ENCODE results near the gene CPXM2.

Gene CPXM2

DNA sequence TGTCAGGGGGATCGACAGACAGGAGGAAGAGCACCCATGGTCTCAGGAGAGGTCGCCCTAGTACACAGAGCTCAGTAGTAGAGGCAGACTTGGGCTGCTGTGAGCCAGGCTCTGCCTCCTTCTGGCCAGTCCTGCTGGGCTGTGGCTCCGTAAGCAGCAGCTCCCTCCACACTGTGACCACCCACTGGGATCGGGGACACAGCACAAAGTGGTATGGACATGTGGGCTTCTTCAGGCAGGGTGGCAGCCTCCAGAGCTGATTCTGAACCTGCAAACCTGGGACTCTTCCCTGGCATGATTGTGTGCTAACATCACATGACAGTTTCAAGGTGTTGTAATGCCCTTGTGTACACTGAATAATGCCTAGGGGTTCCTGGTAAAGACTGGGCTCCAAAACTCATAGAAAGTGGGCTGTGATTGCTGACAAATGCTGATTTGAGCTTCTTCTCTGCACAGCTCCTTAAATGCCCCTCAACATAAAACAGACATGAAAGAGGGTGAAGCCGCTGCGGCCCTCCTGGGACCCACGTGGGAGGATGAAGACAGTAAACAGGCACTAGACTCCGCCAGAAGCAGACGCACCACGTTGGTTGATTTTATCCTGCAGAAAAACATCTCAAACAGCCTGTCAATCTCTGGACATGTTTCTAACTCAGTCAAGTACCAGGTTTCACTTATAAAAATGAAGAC is 148.7 kb downstream of the CPXM2 start:
- TF ChIP-seq CEBPB (IDR thresholded peaks at IDR 0.05) = no peak
- no peak for TF ChIP-seq EP300 (IDR thresholded peaks at IDR 0.05; ENCODE audit: borderline replicate concordance)
- no peak for TF ChIP-seq USF1 (IDR thresholded peaks at IDR 0.05)
- TF ChIP-seq ZBTB7A (IDR thresholded peaks at IDR 0.05; ENCODE audit: low read depth) = no peak
- no peak for TF ChIP-seq RAD21 (IDR thresholded peaks at IDR 0.05; ENCODE audit: low read depth)
- no peak for TF ChIP-seq CREB1 (IDR thresholded peaks at IDR 0.05; ENCODE audit: low read depth)
- TF ChIP-seq, protein P1, sequence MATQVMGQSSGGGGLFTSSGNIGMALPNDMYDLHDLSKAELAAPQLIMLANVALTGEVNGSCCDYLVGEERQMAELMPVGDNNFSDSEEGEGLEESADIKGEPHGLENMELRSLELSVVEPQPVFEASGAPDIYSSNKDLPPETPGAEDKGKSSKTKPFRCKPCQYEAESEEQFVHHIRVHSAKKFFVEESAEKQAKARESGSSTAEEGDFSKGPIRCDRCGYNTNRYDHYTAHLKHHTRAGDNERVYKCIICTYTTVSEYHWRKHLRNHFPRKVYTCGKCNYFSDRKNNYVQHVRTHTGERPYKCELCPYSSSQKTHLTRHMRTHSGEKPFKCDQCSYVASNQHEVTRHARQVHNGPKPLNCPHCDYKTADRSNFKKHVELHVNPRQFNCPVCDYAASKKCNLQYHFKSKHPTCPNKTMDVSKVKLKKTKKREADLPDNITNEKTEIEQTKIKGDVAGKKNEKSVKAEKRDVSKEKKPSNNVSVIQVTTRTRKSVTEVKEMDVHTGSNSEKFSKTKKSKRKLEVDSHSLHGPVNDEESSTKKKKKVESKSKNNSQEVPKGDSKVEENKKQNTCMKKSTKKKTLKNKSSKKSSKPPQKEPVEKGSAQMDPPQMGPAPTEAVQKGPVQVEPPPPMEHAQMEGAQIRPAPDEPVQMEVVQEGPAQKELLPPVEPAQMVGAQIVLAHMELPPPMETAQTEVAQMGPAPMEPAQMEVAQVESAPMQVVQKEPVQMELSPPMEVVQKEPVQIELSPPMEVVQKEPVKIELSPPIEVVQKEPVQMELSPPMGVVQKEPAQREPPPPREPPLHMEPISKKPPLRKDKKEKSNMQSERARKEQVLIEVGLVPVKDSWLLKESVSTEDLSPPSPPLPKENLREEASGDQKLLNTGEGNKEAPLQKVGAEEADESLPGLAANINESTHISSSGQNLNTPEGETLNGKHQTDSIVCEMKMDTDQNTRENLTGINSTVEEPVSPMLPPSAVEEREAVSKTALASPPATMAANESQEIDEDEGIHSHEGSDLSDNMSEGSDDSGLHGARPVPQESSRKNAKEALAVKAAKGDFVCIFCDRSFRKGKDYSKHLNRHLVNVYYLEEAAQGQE (IDR thresholded peaks at IDR 0.05; ENCODE audit: low read depth) = no peak
- TF ChIP-seq TCF12 (IDR thresholded peaks at IDR 0.05; ENCODE audit: low read depth) = no peak
- TF ChIP-seq NFIC (IDR thresholded peaks at IDR 0.05) = no peak

DNA sequence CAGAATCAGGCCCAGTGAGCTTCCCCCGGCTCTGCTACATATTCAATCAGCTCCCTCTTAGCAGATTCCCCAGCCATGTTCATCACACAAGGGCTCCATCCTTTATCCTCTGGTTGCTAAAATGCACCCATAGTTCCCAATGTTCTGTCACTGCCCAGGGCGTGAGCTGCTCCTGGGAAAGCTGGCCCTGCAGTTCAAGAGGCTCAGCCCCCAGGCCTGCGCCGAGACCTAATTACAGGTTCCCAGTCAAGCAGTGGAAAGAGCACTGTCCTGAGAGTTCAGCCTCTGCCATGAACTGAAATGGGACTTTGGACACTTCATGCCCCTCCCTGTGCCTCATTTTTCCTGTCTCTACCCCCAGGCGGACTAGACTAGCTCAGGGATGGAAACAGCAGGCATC is 149.9 kb downstream of the CPXM2 start:
- TF ChIP-seq NFIC (IDR thresholded peaks at IDR 0.05) = no peak
- no peak for TF ChIP-seq RAD21 (IDR thresholded peaks at IDR 0.05; ENCODE audit: low read depth)
- no peak for TF ChIP-seq EP300 (IDR thresholded peaks at IDR 0.05; ENCODE audit: borderline replicate concordance)
- no peak for TF ChIP-seq TAF1 (IDR thresholded peaks at IDR 0.05; ENCODE audit: low read depth)
- no peak for TF ChIP-seq FOXM1 (IDR thresholded peaks at IDR 0.05; ENCODE audit: borderline replicate concordance, low read depth)
- TF ChIP-seq TCF12 (IDR thresholded peaks at IDR 0.05; ENCODE audit: low read depth) = no peak
- TF ChIP-seq CREB1 (IDR thresholded peaks at IDR 0.05; ENCODE audit: low read depth) = no peak
- TF ChIP-seq YY1 (IDR thresholded peaks at IDR 0.05; ENCODE audit: low read depth) = no peak
- TF ChIP-seq, protein P1 (IDR thresholded peaks at IDR 0.05; ENCODE audit: low read depth) = no peak
- no peak for TF ChIP-seq CEBPB (IDR thresholded peaks at IDR 0.05)
- no peak for TF ChIP-seq USF1 (IDR thresholded peaks at IDR 0.05)
- no peak for TF ChIP-seq ZBTB7A (IDR thresholded peaks at IDR 0.05; ENCODE audit: low read depth)
- TF ChIP-seq MAX (IDR thresholded peaks at IDR 0.05) = no peak
- TF ChIP-seq EGR1 (IDR thresholded peaks at IDR 0.05) = no peak
- no peak for TF ChIP-seq TEAD4 (IDR thresholded peaks at IDR 0.05)

GRCh38 chr10:123741146-123741545 is 150.5 kb downstream of the CPXM2 start:
- TF ChIP-seq TEAD4 (IDR thresholded peaks at IDR 0.05) (no peak), YY1 (IDR thresholded peaks at IDR 0.05; ENCODE audit: low read depth) (no peak), ZBTB7A (IDR thresholded peaks at IDR 0.05; ENCODE audit: low read depth) (no peak), MAX (IDR thresholded peaks at IDR 0.05) (no peak), TCF12 (IDR thresholded peaks at IDR 0.05; ENCODE audit: low read depth) (no peak), USF1 (IDR thresholded peaks at IDR 0.05) (no peak), NFIC (IDR thresholded peaks at IDR 0.05) (no peak), CREB1 (IDR thresholded peaks at IDR 0.05; ENCODE audit: low read depth) (no peak), RAD21 (IDR thresholded peaks at IDR 0.05; ENCODE audit: low read depth) (no peak), TAF1 (IDR thresholded peaks at IDR 0.05; ENCODE audit: low read depth) (no peak), EP300 (IDR thresholded peaks at IDR 0.05; ENCODE audit: borderline replicate concordance) (no peak), FOXM1 (IDR thresholded peaks at IDR 0.05; ENCODE audit: borderline replicate concordance, low read depth) (no peak), CEBPB (IDR thresholded peaks at IDR 0.05) (no peak), EGR1 (IDR thresholded peaks at IDR 0.05) (no peak)
- TF ChIP-seq, protein P1 (IDR thresholded peaks at IDR 0.05; ENCODE audit: low read depth) = no peak

DNA sequence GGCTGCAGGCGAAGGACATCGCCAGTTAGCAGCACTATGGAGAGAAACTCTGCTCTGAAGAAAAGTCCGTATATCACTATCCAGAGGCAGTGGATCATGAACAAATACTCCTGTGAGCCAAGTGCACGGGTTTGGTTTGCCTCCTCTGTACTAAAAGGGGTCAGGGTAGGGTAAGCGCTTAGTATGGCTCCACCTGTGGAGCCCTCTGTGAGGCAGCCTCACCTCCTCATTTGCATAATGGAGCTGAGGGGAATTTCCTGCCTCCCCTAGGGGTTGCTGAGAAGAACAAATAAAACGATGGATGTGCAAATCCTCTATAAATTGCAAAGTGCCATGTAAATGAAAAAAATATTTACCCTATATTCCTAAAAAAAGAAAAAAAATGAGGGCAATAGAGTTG is 162.1 kb downstream of the CPXM2 start:
- no peak for TF ChIP-seq TCF12 (IDR thresholded peaks at IDR 0.05; ENCODE audit: low read depth)
- TF ChIP-seq FOXM1 (IDR thresholded peaks at IDR 0.05; ENCODE audit: borderline replicate concordance, low read depth) = no peak
- no peak for TF ChIP-seq YY1 (IDR thresholded peaks at IDR 0.05; ENCODE audit: low read depth)
- TF ChIP-seq CEBPB (IDR thresholded peaks at IDR 0.05) = no peak
- no peak for TF ChIP-seq RAD21 (IDR thresholded peaks at IDR 0.05; ENCODE audit: low read depth)
- TF ChIP-seq ZBTB7A (IDR thresholded peaks at IDR 0.05; ENCODE audit: low read depth) = no peak
- TF ChIP-seq TAF1 (IDR thresholded peaks at IDR 0.05; ENCODE audit: low read depth) = no peak
- TF ChIP-seq EP300 (IDR thresholded peaks at IDR 0.05; ENCODE audit: borderline replicate concordance) = no peak
- no peak for TF ChIP-seq EGR1 (IDR thresholded peaks at IDR 0.05)

Data from Ishikawa (cell line).